Measurements from ENCODE around the gene SLC1A4.

- TF ChIP-seq POLR2A (IDR thresholded peaks at IDR 0.05) (no peak), CTCF (IDR thresholded peaks at IDR 0.05) (no peak)
These were observed 13.9 kb upstream of the SLC1A4 start for GRCh38 chr2:64975232-64975821.
